Epidermal melanocyte (primary cell): ENCODE data around the gene ERICH3.
"Not testable (repeated sequence)": the region's sequence is repeated elsewhere in the genome, so short reads cannot be mapped to it uniquely, and the experiment has no call there.

ENCODE experiments used
- DNase-seq: peaks from one replicate; pipeline ENCODE4 v3.0.0; 2011; ENCODE audit warnings: low spot score; ENCODE audit not compliant: insufficient read length

Gene ERICH3

DNA sequence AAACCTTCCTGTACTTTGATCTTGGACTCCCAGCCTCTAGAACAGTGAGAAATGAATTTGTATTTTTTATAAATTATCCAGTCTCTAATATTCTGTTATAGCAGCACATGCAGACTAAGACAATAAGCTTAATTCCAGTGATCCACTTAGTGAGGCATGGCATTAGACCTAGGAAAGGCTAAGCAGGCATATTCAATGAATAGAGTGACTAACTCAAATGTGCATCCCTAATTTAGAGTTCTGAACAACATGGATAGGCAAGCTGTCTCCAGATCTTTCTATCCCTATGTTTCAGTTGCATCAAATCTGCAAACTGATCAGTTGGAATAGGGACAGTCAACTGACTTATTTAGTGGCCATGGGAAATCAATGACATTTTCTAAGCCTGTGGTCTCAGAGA lies 4.3 kb upstream of the ERICH3 start:
- no peak for DNase-seq

DNA sequence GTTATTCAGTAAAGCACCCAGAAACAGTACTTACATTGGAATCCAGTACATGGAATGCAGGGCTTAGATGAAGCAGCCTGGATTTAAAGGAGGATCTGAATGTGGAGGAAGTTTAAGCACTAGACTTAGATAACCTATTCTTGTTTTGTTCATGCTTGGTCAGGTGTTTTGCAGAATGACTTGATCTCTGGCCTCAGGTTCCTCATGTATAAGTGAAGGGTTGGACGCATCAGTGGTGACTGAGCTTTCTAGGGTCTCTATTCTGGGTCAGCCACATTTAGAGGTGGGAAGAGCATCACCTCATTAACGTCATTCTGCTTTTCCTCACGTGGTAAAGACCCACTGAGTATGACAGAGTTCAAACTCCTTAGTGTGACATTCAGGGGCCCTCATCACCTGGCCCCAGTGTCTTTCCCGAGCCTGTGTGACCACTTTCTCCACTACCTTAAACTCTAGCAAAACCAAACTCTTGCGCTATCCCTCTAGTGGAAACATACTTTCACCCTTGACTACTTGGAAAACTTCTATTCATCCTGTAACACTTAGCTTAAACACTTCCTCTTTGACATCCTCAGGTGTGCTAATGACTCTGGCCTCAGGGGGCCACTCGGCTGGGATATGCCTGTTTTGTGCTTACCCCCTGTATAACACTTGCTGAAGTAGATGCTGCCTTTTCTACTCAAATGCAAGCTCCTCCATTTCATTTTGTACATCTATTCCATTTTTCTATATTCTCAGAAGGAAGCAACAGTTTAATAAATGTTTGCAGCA lies 871 bp upstream of the ERICH3 start:
- DNase-seq, result no peak

DNA sequence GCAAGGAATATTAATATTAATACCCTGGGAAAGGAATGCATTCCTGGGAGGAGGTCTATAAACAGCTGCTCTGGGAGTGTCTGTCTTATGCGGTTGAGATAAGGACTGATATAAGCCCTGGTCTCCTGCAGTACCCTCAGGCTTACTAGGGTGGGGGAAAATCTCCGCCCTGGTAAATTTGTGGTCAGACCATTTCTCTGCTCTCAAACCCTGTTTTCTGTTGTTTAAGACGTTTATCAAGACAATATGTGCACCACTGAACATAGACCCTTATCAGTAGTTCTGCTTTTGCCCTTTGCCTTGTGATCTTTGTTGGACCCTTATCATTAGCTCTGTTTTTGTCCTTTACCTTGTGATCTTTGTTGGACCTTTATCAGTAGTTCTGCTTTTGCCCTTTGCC lies 2.7 kb downstream of the ERICH3 start:
- not testable (repeated sequence) for DNase-seq

DNA sequence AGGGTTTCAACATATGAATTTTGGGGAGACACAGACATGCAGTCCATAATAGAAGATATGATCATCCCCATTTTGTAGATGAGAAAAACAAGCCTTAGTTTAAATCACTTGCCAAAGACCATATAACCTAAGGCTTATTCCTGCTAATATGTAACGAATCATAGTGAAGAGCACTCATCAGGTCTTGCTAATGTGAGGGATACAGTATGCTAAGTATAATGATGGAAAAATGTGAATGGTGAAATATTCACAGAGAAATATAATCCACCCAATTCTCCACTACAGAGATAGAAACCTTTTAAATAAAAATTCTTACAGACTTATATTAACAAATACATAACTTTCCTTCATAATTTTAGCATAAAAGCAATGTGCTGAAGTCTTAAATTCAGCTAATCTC lies 18.9 kb downstream of the ERICH3 start:
- DNase-seq, result no peak

DNA sequence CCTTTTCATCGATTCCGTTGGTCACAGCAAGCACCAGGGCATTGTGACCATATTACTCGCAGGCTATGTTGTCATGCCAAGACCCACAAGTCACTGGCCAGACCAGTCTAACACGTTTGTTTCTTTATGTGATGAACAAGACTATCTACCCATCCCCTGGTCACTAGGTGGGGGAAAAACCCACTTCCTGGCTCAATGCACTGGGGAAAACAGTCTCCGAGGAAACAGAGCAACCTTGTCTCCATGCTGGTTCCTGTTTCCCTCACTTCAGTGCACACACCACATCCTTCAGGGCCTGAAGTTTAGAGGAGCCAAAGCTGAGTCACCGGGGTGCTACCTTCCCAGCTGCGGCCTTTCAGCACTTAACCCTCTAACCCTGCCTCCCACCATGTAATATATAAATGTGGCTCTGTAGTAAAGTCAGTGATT lies 20.9 kb downstream of the ERICH3 start:
- no peak for DNase-seq

DNA sequence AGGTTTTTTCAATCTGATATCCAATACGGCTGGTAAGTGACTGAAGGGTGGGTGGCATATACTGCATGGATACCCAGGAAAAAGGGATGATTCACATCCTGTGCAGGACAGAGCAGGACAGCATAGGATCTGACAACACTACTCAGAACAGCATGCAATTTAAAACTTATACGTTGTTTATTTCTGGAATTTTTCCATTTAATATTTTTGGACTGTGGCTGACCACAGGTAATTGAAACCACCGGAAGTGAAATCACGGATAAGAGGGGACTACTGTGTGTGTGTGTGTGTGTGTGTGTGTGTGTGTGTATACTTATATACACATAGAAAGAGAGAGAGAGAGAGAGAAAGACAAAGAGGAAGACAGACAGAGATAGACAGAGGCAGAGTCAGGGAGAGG lies 23.0 kb downstream of the ERICH3 start:
- no peak for DNase-seq

DNA sequence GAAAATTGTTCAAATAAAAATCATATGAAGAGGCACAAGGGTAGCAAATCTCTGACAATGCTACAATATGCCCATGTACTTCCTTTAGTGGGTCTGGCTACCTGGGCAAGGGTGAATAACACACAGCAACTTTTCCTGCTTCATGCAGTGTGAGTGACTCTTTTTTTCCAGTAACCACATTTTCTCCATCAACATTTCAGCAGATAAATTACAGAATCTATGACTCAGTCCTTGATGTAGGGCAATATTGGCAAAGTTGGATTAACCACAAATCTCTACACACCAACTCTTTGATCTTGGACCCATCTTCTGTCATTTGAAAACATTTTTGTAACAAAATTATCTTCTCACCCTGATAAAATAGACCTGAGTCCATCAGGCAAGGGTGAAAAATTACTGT lies 31.7 kb downstream of the ERICH3 start:
- DNase-seq, result no peak

DNA sequence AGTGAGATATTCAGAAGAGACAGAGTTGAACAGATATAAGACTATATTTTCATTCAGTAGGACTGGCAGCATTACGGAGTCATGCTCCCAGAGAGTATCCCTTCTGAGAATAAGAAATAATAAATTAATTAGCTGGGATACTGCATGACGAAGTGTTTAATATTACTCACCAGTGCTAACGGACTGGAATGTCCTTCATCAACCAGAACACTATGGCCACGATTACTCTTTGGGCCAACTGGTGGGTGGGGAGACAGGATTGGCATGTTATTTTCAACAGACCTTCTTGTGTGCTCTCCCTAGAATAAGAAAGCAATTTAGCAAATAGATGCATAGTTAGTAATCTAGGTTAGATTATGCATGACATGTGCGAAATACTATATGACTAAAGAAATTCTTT lies 32.4 kb downstream of the ERICH3 start:
- DNase-seq, result no peak

DNA sequence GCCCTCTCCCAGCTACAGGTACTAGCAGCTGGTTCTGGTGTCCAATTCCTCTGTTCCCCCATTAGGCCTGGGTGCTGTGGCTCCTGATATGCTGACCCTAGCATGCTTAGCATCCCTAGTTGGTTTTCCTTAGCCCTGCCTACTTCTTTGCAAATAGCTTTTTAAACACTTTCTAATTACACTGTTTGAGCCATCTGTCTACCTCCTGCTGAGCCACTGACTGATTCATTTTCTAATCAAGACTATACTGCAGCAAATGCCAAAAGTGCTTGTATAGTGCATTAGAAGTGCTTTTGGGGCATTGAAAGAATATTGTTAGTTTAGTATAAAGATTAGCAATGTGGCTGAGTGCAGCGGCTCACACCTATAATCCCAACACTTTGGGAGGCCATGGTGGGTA lies 36.3 kb downstream of the ERICH3 start:
- no peak for DNase-seq

DNA sequence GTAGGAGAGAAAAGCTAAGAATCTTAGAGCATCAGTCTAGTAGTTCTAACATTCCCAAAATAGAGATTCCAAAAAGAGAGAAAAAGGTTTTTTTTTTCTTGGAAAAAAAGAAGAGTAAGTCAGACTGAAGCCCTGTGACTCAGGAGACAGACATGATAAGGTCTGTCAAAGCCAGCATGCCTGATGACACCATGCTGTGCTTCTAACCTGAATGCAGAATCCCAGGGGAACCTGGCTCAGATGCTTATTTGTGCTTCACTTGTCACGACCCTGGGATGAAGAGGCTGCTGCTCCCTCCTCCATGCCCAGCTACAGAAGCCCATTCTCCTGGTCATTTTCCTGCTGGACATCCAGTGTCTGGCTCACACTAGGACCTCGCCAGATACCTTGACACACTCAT lies 44.3 kb downstream of the ERICH3 start:
- no peak for DNase-seq

DNA sequence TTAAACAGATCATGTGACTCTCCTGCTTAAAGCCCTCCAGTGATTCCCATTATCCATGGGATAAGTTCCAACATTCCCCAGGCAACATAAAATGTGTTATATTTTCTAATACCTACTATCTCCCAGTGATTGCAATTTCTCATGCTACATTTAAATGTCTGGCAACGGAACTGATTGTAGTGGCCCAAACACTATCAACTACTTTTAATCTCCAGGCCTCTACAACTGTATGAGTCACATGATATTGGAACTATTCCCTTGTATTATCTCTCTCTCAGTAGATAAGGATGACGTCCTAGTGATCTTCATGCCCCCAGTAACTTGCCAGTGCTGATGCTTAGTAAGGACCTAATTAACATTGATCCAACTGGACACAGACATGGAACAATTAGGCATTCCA lies 49.9 kb downstream of the ERICH3 start:
- no peak for DNase-seq

DNA sequence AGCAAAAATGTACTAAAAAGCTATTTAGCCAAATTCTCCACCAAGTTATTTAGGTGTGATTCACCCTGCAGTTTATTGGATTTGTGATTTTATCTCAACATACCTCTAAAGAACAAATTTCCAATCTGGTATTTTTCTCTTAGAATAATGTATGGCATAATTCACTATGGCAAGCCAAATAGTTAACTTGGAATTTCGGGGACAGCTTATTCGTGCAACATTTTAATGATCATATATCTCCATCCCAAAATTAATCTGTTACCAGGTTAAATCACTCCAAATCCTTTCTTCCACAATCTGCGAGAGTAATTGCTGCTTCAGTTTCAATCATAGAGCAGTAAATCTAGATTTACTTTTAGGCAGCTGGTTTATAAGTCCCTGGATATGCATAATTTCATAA lies 53.4 kb downstream of the ERICH3 start:
- no peak for DNase-seq

DNA sequence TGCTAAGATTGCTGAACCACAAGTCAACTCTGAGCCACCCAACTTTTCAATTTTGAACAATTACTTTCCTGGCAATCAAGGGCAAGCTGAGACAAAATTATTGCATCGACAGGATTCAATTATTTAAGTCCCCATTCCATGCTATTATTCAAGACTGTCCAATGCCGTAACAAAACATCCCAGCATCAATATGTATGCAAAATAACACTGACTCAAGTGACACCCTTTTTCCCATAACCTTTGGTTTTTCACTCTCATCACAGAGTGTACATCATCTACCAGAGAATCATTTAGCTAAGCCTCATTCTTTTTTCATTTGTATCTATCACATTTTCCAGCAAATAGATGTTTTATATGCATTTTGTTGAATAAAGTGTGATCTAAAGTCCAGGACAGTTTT lies 54.6 kb downstream of the ERICH3 start:
- no peak for DNase-seq

DNA sequence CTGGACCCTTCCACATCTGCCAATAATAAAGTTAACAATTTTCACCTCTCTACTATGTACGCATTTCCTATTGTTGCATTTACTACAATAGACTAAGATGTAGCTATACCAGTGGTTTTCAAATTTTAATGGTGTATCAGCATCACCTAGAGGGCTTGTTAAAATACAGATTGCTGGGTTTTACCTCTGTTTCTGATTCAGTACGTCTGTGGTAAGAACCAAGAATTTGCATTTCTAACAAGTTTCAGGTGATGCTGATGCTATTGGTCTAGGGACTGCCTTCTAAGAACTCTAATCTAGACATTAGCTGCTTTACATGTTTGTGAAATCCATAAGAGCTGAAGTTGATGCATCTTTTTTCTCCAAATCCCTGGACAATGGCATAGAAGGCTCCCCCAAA lies 59.7 kb downstream of the ERICH3 start:
- no peak for DNase-seq

DNA sequence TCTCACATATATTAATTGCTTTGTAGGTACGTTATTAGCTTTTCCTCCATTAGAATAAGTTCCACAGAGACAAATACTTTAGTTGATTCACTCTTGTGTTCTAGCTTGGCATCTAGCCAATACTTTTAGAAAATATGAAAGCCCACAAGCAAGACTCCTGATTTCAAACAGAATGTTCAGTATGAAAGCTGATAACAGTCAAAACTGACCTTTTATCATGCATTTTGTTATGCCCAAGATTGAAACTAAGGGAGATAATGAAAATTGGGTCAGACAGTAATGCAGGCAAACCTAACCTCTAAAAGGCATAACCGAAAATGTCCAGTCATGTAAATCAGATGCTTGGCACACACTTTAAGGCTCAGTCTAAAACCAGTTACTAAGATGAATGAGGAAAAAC lies 61.7 kb downstream of the ERICH3 start:
- DNase-seq, result no peak

DNA sequence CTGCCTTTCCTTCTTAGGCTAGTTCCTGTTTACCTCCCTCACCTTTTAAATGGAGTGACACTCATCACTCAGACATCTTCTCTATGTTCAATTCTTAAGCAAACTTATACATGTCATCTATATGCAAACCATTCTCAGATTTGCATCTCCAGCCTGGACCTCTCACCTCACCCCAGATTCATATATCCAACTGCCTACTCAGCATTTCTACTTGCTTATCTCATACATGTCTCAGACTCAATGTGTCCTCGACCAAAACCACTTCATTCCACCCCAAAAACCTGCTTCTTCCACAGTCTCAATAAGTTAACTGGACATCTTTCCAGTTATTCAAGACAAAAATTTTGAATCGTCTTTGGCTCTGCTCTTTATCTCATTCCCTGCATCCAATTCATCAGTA lies 62.6 kb downstream of the ERICH3 start:
- DNase-seq, result no peak

DNA sequence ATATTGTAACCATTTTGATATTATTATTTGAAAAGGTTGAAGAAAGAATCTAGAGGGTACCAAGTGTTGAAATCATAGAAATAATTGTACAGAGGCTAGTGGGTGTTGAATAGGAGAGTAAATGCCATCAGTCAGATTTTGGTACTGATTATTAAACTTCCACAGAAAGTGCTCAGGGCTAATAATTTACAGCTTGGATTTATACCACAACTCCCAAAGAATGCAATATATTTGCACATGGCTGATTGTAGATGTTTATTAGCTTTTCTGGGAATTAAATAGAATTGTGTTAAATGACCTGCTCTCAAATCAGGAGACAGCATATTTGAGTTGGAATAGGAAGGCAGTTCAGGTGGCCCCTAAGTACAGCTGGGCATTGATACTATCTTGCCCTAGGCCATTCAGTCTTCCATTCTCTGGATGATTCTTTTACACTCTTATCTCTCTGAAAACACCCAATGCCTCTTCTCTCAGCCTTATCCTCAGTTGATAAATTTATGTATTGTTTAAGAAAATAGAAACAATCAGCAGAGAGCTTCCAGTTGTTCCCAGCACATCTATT lies 63.7 kb downstream of the ERICH3 start:
- DNase-seq, result no peak

DNA sequence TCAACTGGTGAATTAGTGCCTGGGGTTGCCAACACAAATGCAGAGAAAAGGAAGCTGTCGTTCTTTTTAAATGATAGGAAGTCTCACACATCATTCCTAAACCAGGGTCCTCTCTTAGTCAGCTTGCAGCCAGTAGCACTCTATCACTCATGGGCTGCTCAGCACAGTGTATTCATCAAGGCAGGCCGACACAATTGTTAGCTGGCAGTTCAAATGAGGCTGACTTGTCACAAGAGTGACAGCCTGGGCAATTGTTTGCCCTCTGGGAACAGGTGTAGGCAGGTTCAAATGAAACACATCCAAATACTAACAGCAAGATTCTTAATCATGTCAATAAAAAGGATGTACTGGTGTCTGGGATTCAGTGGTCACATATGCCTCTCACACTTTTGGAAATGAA lies 76.9 kb downstream of the ERICH3 start:
- DNase-seq, result no peak

DNA sequence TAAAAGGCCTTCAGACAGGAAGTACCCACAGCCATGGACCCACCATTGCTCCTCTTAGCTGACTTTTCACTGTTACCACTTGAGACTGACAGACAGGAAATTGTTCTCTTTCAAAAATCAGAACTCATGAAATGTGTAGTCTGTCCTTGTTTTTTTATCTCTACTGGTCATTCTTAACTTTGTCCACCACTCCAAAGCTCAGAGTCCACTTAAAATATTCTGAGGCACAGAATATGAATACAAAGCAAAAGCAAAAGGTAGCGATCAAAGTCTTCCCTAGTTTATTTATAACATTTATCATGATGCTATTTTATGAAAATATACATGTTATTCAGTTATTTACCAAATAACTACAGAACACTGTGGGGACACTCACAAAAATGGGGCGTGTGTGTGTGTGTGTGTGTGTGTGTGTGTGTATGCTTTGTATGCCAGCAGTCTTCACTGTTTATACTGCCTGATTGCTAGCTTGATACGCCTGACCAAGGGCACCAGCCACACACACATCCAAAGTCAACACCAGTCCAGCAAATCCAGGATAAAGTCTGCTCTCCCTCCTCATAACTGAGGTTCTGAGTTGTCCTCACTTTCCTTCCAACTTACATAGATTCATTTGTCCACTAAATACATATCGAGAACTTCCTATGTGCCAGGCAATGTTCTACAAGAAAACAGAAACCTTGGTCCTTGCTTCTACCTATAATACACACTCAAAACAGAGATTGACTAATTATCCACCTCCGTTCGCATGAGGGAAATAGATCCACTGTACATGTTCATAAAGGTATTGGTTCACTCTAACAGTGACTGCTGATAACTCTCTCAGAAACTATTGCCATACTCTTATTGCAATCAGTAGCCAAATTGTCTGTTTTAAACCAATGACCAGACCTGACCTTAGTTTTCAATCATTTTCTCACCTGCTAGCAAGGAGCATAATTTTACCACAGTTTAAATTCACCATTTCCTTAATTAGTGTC lies 79.4 kb downstream of the ERICH3 start:
- DNase-seq, result no peak

DNA sequence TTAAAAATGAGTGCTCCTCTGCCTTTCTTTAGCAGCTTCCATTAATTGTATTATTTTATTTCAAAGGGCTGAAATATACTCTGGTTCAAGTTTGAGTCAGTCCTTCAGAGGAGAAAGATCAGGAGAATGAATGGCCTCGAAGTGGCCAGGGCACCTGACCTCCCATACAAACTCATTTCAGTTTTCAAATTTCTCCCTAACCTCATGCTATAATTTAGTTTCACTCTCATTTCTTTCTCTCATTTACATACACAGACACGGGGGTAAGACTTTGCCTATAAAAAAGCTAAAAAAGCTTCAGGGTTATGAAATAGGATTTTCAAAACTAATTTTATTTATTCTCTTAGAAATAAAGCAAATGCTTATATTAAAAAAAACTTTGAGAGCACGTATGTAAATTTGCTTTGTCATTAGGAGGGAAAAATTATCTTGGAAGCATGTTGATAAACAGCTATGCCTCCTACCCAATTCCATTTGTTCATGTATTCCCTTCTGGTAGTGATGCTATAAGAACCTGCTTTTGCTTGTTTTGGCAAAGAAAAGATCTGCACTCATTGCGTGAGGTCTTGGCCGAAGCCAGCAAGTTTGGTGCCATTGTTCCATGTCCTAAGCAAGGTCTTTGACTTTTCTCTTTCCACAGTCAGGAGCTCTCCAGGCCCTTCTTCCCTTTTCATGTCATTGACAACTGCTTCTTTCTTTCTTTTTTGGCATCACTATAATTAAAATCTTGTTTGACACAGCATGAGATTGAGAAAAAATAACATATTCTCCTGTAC lies 80.8 kb downstream of the ERICH3 start:
- DNase-seq, result no peak

DNA sequence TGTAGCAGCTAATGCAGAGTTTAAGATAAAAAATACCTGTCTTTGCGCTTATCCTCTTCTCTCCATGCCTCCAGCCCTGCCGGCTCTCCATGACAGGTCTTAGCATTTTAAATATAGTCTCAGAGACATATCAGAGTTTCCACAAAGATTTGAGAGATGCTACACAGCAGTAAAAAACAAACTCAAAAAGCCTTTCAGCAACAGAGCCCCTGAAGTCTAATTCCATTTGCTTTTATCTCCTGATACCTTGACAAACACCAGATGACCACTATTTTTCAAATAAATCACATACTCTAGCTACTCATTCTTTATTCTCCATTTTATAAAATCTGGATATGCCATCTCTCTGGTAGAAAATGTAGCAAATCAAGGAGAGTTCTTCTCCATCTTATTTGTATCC lies 81.6 kb downstream of the ERICH3 start:
- DNase-seq, result no peak

DNA sequence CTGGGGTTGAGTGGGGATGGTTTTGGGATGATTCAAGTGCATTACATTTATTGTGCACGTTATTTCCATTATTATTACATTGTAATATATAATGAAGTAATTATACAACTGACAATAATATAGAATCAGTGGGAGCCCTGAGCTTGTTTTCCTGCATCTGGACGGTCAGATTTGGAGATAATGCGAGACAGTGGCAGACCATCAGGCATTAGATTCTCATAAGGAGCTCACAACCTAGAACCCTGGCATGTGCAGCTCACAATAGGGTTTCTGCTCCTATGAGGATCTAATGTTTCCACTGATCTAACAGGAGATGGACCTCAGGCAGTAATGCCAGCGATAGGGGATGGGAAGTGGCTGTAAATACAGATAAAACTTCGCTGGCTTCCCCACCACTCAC lies 83.3 kb downstream of the ERICH3 start:
- DNase-seq, result no peak
